Fibroblast of lung (primary cell): ENCODE results near the gene SHKBP1. TPM values are rescaled to one million over a fixed set of nuclear protein-coding genes. Genes with fewer than 3 reads are reported as not detected.
"Not testable (repeated sequence)": the region's sequence is repeated elsewhere in the genome, so short reads cannot be mapped to it uniquely, and the experiment has no call there.

ENCODE experiments used
- DNase-seq, 2 donors: peaks; one replicate each; pipeline versions ENCODE4 v3.0.0 to v3.0.0-alpha.2; 2010; ENCODE audit warnings: low read depth in 2 of 2
- H2AFZ ChIP-seq: 2 replicates; pipeline ENCODE4 v1.5.1; 2012; ENCODE audit warnings: low read length, control low read depth, inconsistent platforms
- H3K27ac ChIP-seq: 2 replicates; pipeline ENCODE4 v1.5.1; 2011; ENCODE audit warnings: low read length, control low read depth; ENCODE audit not compliant: insufficient read depth
- H3K27me3 ChIP-seq: 2 replicates; pipeline ENCODE4 v1.5.1; 2011; ENCODE audit warnings: mild to moderate bottlenecking, low read length; ENCODE audit not compliant: control insufficient read depth, insufficient read depth
- H3K36me3 ChIP-seq: 2 replicates; pipeline ENCODE4 v1.5.1; 2011; ENCODE audit warnings: low read length; ENCODE audit not compliant: control insufficient read depth, insufficient read depth
- H3K4me1 ChIP-seq: 2 replicates; pipeline ENCODE4 v1.5.1; 2011; ENCODE audit warnings: low read length; ENCODE audit not compliant: control insufficient read depth, insufficient read depth; ENCODE audit errors: extremely low read depth
- H3K4me2 ChIP-seq: 2 replicates; pipeline ENCODE4 v1.5.1; 2011; ENCODE audit warnings: low read length, control low read depth; ENCODE audit not compliant: insufficient read depth; ENCODE audit errors: extremely low read depth
- H3K4me3 ChIP-seq, 4 experiments: fragments of 200-600 bp in 1 of 4; sonication (generic) in 1 of 4; replicated peaks in 1 of 4; 2 replicates each; pipeline ENCODE4 v1.5.1; 2011 to 2016; ENCODE audit warnings: low read length in 4 of 4, low read depth in 3 of 4, mild to moderate bottlenecking in 3 of 4, control low read depth in 2 of 4, inconsistent platforms in 1 of 4, mixed read lengths in 1 of 4; ENCODE audit not compliant: insufficient read depth in 1 of 4; ENCODE audit errors: control extremely low read depth in 1 of 4
- H3K79me2 ChIP-seq: 2 replicates; pipeline ENCODE4 v1.5.1; 2012; ENCODE audit warnings: mild to moderate bottlenecking, low read length, inconsistent platforms; ENCODE audit not compliant: control insufficient read depth, insufficient read depth
- H3K9ac ChIP-seq: 2 replicates; pipeline ENCODE4 v1.5.1; 2011; ENCODE audit warnings: mild to moderate bottlenecking, low read length, control low read depth; ENCODE audit not compliant: insufficient read depth
- H3K9me3 ChIP-seq: 2 replicates; pipeline ENCODE4 v1.5.1; 2012; ENCODE audit warnings: low read depth, low read length; ENCODE audit not compliant: control insufficient read depth, insufficient read depth
- H4K20me1 ChIP-seq: 2 replicates; pipeline ENCODE4 v1.5.1; 2011; ENCODE audit warnings: low read length; ENCODE audit not compliant: control insufficient read depth, insufficient read depth; ENCODE audit errors: extremely low read depth
- EZH2 ChIP-seq: IDR thresholded peaks from 2 replicates; pipeline ENCODE4 v1.5.1; 2012; ENCODE audit warnings: low read length, control low read depth, mild to moderate bottlenecking; ENCODE audit errors: missing control alignments
- polyA plus RNA-seq, 2 donors: library from polyadenylated mRNA; depleted of rRNA in 1 of 2; stranded (reverse) in 1 of 2; unstranded in 1 of 2; fragments of >200 nt; gene quantifications; 2 replicates each; pipeline ENCODE4 v1.2.1, GENCODE V29; 2011 to 2012; ENCODE audit warnings: missing spikeins in 1 of 2
- total RNA-seq: library from RNA; depleted of rRNA; stranded (reverse); fragments of >200 nt; gene quantifications from 2 replicates; pipeline ENCODE4 v1.2.1, GENCODE V29; 2014
- TF ChIP-seq, protein P1 (sequence below), 2 donors: IDR thresholded peaks in 1 of 2; conservative IDR thresholded peaks in 1 of 2; 1 replicate in 1 of 2; 2 replicates in 1 of 2; pipeline ENCODE4 v1.5.1; 2011 to 2012; ENCODE audit warnings: low read length in 2 of 2, control low read depth in 1 of 2, inconsistent platforms in 1 of 2, low read depth in 1 of 2, mild to moderate bottlenecking in 1 of 2

The SHKBP1 gene
- total and polyA plus RNA-seq, 2 donors (not counting 1 experiment from before 2014, with no cell fraction given): 35.6 to 43.4 TPM

GRCh38 chr19:40622773-40623075 lies 46.1 kb downstream of the SHKBP1 start:
- Histone ChIP-seq H4K20me1 (no peaks in the 10 kb centered on the region), H2AFZ (no peak overlapping the region), H3K4me1 (no peaks in the 10 kb centered on the region), H3K79me2 (no peaks in the 10 kb centered on the region), H3K27me3 (no peaks in the 10 kb centered on the region), H3K36me3 (peaks cover 13% of the 10 kb centered on the region), H3K9ac (no peak overlapping the region), H3K9me3 (no peaks in the 10 kb centered on the region), H3K4me2 (no peak overlapping the region), H3K4me3 (no peak overlapping the region), H3K27ac (no peak overlapping the region)
- no peak for TF ChIP-seq EZH2
- TF ChIP-seq, protein P1, sequence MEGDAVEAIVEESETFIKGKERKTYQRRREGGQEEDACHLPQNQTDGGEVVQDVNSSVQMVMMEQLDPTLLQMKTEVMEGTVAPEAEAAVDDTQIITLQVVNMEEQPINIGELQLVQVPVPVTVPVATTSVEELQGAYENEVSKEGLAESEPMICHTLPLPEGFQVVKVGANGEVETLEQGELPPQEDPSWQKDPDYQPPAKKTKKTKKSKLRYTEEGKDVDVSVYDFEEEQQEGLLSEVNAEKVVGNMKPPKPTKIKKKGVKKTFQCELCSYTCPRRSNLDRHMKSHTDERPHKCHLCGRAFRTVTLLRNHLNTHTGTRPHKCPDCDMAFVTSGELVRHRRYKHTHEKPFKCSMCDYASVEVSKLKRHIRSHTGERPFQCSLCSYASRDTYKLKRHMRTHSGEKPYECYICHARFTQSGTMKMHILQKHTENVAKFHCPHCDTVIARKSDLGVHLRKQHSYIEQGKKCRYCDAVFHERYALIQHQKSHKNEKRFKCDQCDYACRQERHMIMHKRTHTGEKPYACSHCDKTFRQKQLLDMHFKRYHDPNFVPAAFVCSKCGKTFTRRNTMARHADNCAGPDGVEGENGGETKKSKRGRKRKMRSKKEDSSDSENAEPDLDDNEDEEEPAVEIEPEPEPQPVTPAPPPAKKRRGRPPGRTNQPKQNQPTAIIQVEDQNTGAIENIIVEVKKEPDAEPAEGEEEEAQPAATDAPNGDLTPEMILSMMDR (conservative IDR thresholded peaks at IDR 0.05 in 1 of 2, IDR thresholded peaks at IDR 0.05 in 1 of 2; ENCODE audit: low read depth in 1 of 2, low read length in 2 of 2): no peak
- no peak for DNase-seq

DNA sequence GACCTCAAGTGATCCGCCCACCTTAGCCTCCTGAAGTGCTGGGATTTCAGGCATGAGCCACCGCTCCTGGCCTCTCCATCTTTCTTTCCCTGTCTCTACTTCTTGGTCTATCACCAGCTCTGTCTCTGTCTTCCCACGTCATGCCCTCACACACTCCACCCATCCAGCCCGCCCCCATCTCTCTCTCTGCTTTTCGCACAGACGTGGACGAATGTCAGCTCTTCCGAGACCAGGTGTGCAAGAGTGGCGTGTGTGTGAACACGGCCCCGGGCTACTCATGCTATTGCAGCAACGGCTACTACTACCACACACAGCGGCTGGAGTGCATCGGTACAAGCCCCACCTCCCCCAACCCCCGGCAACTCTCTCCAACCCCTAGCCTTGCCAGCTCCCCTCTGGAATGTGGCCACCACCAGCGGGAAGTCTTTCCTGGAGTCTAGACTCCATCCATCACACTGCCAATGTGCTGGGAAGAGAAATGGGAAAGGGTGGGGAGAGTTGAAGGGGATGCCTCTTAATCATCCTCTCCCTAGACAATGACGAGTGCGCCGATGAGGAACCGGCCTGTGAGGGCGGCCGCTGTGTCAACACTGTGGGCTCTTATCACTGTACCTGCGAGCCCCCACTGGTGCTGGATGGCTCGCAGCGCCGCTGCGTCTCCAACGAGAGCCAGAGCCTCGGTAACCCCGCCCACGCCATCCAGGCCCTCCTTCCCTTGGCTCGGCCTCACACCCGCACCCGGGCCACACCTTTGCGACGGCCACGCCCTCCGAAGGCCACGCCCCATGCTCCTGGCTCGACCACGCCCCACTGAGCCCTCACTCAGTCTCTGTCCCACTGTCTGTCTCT lies 47.0 kb downstream of the SHKBP1 start:
- H3K27me3 ChIP-seq: no peaks in the 10 kb centered on the region
- H3K4me1 ChIP-seq: no peaks in the 10 kb centered on the region
- no peak overlapping the region for H3K27ac ChIP-seq
- H2AFZ ChIP-seq: no peak overlapping the region
- no peak overlapping the region for H3K9ac ChIP-seq
- no peaks in the 10 kb centered on the region for H3K79me2 ChIP-seq
- H3K4me3 ChIP-seq: no peak overlapping the region
- peaks cover 13% of the 10 kb centered on the region for H3K36me3 ChIP-seq
- no peak overlapping the region for H3K4me2 ChIP-seq
- no peak for TF ChIP-seq EZH2
- TF ChIP-seq, protein P1 (conservative IDR thresholded peaks at IDR 0.05 in 1 of 2, IDR thresholded peaks at IDR 0.05 in 1 of 2; ENCODE audit: low read depth in 1 of 2, low read length in 2 of 2): no peak
- H3K9me3 ChIP-seq: no peaks in the 10 kb centered on the region
- DNase-seq: peak; percentile 47 to 99
- no peaks in the 10 kb centered on the region for H4K20me1 ChIP-seq

- H3K27ac ChIP-seq, H3K79me2 ChIP-seq, H3K4me1 ChIP-seq, H2AFZ ChIP-seq, DNase-seq, H3K9me3 ChIP-seq, H3K4me2 ChIP-seq, H4K20me1 ChIP-seq, H3K27me3 ChIP-seq, H3K4me3 ChIP-seq, H3K9ac ChIP-seq: not testable (repeated sequence)
- H3K36me3 ChIP-seq: peaks cover 13% of the 10 kb centered on the region
Observed at GRCh38 chr19:40624369-40625153, 47.9 kb downstream of the SHKBP1 start.
